ENCODE data around the gene ITGA11.

ITGA11 gene

DNA sequence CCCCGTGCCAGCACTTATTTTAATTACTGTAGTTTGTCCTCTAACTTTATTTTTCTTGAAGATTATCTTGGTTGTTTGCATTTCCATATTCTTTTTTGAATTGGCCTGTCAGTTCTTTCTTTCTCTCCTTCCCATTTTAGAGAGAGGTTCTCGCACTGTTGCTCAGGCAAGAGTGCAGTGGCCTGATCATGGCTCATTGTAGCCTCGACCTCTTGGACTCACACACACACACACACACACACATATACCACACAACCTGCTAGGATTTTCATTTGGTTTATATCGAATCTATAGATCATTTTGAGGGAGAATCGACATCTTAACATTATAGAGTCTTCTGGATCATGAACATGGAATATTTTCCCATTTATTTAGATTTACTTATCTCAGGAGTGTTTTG is 145.7 kb downstream of the ITGA11 start:
- in situ Hi-C loops (cut with HindIII; ENCODE audit: low pct_unique_long_range_greater_than_20kb, low sequenced_read_pairs) = no loop called here
- no peak for TF ChIP-seq JUND (IDR thresholded peaks at IDR 0.05; ENCODE audit: low read depth)
- no peak for DNase-seq (ENCODE audit: low read depth in 1 of 2, low spot score in 1 of 2)

DNA sequence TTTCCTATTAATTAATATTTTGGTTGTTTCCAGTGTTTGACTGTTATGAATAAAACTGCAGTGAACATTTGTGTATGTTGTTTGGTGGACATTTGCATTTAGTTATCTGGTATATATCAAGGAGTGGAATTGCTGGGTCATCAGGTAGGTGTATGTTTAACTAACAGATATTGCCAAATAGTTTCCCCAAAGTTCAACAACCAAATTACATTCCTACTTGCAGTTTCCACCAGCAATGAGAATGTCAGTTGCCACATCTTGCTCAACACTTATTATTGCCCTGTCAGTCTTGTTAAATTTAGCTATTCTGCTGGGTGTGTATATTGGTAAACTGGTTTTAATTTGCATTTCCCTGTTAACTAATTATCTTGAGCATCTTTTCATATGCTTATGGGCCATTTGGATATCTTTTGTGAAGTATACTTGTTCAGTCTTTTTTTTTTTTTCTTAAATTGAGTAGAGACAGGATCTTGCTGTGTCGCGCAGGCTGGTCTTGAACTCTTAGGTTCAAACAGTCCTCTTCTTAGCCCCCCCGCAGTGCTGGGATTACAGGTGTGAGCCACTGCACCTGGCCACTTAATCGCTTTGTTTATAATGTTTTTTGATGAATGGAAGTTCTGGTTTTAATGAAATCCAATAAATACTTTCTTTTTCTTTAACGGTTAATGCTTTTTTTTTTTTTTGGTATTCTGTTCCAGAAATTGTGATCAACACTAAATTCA is 146.5 kb downstream of the ITGA11 start:
- no peak for TF ChIP-seq JUND (IDR thresholded peaks at IDR 0.05; ENCODE audit: low read depth)
- no peak for DNase-seq (ENCODE audit: low read depth in 1 of 2, low spot score in 1 of 2)
- in situ Hi-C loops (cut with HindIII; ENCODE audit: low pct_unique_long_range_greater_than_20kb, low sequenced_read_pairs) = no loop called here

DNA sequence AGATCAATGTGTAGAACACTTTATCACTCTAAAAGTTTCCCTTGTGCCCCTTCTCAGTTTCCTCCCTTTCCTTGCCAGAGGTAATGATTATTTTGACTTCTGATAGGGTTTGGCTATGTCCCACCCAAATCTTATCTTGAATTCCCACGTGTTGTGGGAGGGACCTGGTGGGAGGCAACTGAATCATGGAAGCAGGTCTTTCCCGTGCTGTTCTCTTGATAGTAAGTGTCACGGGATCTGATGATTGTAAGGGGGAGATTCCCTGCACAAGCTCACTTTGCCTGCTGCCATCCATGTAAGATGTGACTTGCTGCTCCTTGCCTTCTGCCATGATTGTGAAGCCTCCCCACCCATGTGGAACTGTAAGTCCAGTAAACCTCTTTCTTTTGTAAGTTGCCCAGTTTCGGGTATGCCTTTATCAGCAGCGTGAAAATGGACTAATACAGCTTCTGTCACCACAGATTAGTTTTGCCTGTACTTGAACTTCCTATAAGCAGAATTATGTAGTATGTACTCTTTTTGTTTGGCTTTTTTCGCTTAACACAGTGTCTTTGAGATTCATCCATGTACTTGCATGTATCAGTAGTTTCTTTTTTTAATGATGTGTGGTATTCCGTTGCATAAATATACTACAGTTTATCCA is 147.2 kb downstream of the ITGA11 start:
- TF ChIP-seq JUND (IDR thresholded peaks at IDR 0.05; ENCODE audit: low read depth) = no peak
- no peak for DNase-seq (ENCODE audit: low read depth in 1 of 2, low spot score in 1 of 2)
- in situ Hi-C loops (cut with HindIII; ENCODE audit: low pct_unique_long_range_greater_than_20kb, low sequenced_read_pairs) = no loop called here

DNA sequence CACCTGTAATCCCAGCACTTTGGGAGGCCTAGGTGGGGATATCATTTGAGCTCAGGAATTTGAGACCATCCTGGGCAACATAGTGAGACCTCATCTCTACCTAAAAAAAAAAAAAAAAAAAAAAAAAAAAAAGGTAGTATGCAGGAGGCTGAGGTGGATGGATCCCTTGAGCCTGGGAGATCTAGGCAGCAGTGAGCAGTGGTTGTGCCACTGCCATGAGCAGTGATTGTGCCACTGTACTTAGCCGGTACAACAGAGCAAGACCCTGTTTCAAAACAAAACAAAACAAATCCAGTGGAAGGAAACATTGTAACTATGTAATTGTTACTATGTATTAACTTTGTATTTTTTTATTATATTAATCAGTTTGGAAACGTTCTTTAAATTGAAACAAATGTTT is 148.6 kb downstream of the ITGA11 start:
- in situ Hi-C loops (cut with HindIII; ENCODE audit: low pct_unique_long_range_greater_than_20kb, low sequenced_read_pairs) = no loop called here
- no peak for DNase-seq (ENCODE audit: low read depth in 1 of 2, low spot score in 1 of 2)
- no peak for TF ChIP-seq JUND (IDR thresholded peaks at IDR 0.05; ENCODE audit: low read depth)

DNA sequence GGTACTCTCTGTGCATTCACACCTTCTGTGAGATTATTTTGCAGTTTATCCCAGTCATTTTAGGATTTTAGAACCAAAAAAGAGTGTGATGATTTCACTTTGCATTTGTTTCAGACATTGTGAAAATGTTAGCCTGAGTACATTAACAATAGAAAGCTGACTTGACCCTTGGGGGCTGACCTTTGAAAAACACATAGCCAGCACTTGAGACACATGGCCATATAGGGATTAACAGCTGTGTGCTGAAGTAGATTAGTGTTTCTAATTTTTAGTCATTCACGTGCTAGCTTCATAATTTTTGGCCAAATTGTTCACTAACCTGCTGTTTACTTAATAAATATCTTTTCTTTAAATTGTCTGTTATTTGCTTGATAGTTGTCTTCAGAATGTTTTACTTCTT is 151.0 kb downstream of the ITGA11 start:
- no peak for DNase-seq (ENCODE audit: low read depth in 1 of 2, low spot score in 1 of 2)
- in situ Hi-C loops (cut with HindIII; ENCODE audit: low pct_unique_long_range_greater_than_20kb, low sequenced_read_pairs) = no loop called here
- TF ChIP-seq JUND (IDR thresholded peaks at IDR 0.05; ENCODE audit: low read depth) = no peak

DNA sequence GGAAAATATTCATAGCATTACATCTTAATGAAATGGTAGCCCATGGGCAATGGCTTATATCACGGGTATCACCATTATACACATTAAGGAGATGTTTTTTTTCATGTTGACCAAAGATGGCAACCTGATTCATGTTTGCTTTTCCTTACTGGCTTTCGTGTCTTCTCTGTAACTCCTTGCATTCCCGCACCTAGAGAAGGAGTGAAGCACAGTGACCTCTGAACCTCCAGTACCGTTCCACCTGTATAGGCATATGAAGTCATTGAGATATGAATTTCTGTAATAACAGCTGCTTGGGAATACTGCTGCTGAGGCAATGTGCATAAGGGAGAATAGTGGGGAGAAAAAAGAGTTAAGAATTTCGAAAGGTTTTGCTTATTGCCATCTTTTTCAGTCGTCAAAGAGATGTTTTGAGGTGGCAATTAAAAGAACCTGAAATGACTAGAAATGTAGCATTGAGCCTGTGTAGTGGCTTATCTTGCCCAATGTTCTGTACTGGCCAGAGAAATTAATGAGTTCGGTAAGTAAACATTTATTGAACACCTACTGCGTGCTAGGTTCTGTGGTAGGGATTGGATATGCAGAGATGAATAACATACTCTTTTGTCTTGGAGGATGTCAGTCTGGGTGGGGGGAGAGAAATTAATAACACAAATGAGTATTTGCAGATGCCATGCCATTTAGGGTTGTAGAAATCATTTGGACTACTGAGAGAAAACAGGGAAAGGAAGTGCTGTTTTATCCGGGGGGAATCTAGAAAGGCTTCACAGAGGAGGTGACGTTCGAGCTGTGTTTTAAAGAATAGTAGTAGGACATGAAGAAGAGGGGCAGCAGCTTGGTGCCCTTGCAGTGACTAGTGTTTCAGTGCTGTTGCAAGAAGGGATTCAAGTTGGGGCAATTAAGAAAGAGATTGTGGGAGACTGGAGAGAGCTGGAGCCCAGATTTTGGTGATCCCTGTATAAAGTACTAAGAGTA is 151.9 kb downstream of the ITGA11 start:
- no peak for TF ChIP-seq JUND (IDR thresholded peaks at IDR 0.05; ENCODE audit: low read depth)
- no peak for DNase-seq (ENCODE audit: low read depth in 1 of 2, low spot score in 1 of 2)
- in situ Hi-C loops (cut with HindIII; ENCODE audit: low pct_unique_long_range_greater_than_20kb, low sequenced_read_pairs) = no loop called here

DNA sequence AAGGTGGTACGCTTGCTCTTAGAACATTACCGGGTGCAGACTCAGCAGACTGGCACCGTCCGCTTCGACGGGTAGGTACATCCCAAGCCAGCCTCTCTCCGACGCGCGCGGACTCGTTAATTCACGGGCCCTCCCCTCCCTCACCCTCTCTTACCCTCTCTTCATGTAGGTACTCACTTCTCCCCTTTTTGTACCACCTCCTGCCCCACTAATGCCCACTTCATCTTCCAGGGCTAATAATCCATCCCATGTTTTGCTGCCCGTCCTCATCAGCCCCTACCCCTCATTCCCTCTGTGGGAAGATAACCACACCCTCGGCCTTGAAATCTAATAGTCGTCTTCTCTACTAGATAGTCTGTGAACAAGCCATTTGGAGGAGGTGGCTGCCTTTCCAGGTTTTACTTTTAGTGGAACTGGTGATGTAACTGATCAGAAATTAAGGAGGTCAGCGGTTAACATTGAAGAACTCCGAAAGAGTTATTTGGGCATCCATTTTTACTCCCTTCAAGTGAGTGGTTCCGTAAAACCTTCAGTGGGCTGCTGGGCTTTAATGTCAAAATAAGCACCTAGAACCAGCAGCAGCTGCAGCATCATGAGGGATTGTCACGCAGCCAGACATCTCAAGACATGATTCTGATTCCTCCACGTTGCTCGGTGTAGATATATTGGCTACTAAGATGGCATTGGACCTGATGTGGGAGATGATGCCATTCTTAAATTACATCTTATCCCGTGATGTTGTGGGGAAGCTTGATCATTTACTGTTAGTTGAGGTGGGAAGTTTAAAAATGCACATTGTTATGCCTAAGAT is 153.2 kb downstream of the ITGA11 start:
- in situ Hi-C loops (cut with HindIII; ENCODE audit: low pct_unique_long_range_greater_than_20kb, low sequenced_read_pairs) = no loop called here
- no peak for TF ChIP-seq JUND (IDR thresholded peaks at IDR 0.05; ENCODE audit: low read depth)
- no peak for DNase-seq (ENCODE audit: low read depth in 1 of 2, low spot score in 1 of 2)

DNA sequence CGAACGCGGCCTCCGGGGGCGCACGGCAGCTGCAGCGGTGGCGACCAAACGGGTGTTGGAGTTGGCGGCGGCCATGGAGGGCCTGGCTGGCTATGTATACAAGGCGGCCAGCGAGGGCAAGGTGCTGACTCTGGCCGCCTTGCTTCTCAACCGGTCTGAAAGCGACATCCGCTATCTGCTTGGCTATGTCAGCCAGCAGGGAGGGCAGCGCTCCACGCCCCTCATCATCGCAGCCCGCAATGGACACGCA is 153.7 kb downstream of the ITGA11 start:
- TF ChIP-seq JUND (IDR thresholded peaks at IDR 0.05; ENCODE audit: low read depth) = no peak
- in situ Hi-C loops (cut with HindIII; ENCODE audit: low pct_unique_long_range_greater_than_20kb, low sequenced_read_pairs) = no loop called here
- DNase-seq (ENCODE audit: low read depth in 1 of 2, low spot score in 1 of 2) = no peak

DNA sequence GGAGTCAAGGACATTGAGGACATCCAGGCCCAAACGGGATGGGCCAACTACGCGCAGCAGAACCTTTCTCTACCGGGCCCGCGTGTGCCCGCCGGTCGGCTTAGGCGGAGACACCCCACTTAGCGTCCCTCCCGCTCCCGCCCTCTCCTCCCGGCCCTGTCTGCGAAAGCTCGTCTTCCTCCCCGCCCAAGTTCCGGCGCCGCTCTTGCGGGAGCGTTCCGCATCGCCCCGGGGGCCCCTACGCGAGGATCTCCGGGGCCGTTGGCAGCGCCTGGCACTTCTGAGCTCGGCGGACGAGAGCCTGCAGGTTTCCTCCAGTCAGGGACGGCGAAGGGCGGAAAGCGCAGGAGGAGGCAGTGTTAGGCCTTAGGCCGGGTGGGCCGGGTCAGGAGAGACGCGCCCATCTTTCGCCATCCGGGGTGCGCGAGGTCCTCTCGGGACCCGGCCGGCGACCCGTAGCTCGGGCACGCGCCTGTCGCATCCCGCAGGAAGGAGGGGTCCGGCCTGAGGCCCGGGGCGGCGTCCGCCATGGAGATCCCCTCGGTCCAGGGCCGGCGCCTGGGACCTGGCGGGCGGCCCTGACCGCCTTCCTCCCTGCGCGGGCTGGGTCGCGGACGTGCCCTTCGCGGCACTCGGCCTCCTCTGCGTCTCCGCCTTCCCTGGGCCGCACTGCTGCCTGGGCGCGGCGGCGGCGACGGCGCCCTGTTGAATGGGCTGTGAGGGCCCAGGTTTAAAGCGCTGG is 154.2 kb downstream of the ITGA11 start, which contains the start of gene FEM1B:
Gene FEM1B, plus strand, starts transcription at position 143 of the 742 bp plus-strand sequence. CDS start 673 bp downstream, outside the sequence.
- in situ Hi-C loops (cut with HindIII; ENCODE audit: low pct_unique_long_range_greater_than_20kb, low sequenced_read_pairs) = no loop called here
- no peak for TF ChIP-seq JUND (IDR thresholded peaks at IDR 0.05; ENCODE audit: low read depth)
- peak; percentile 78 to 94 for DNase-seq (ENCODE audit: low read depth in 1 of 2, low spot score in 1 of 2)

DNA sequence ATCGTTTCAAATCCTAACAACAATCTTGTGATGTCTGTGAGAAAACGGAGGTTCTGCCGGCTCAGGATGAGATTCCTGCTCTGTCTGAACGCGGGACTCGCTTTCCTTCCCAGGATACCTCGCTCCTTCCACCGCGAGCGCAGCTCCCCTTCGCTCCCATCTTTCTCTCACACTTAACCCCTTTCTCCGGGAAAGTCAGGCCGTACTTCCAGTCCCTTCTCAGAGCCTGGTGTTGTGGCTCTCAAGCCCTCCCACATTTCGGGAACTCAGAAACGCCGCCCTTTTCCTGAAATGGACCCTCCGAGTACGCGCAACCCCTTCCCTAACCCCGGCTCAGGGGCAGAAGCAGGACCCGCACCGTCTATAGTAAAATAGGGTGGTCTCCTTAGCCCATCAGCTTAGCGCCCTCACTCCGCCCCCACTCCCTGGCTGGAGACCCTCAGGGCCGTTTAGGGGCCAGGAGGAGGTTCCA is 154.8 kb downstream of the ITGA11 start:
- in situ Hi-C loops (cut with HindIII; ENCODE audit: low pct_unique_long_range_greater_than_20kb, low sequenced_read_pairs) = no loop called here

DNA sequence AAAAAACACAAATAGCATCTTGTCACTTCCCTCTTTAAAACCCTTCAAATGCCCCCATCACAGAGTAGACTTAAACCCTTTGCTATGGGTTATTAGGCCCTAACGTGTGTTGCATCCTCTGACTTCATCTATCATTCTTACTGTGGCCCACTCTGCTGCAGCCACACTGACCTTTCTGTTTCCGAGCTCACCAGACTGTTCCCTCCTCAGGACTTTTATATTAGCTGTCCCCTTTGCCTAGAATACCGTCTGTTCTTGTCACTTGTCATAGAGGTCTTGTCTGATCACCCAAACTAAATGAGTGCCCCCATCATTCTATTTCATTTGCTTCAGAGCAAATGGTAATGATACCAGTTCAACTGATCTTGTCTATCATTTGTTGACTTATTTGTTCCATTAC is 155.3 kb downstream of the ITGA11 start:
- no peak for TF ChIP-seq JUND (IDR thresholded peaks at IDR 0.05; ENCODE audit: low read depth)
- no peak for DNase-seq (ENCODE audit: low read depth in 1 of 2, low spot score in 1 of 2)
- in situ Hi-C loops (cut with HindIII; ENCODE audit: low pct_unique_long_range_greater_than_20kb, low sequenced_read_pairs) = no loop called here

More for the DNA sequence above, 154.8 kb downstream of the ITGA11 start:
- no peak for TF ChIP-seq JUND (IDR thresholded peaks at IDR 0.05; ENCODE audit: low read depth)
- DNase-seq (ENCODE audit: low read depth in 1 of 2, low spot score in 1 of 2) = peak in 1 of 2 experiments; percentile 11

Data from T47D (cell line).